HTERT RPE-1 (cell line): ENCODE results near the gene CHRNB4.

ENCODE experiments used
- in situ Hi-C: fragments of 300-500 bp; cut with MboI; formaldehyde crosslinking; loops from 4 replicates; pipeline ENCODE4 v1.14.3; 2020; ENCODE audit warnings: low sequenced_read_pairs

The CHRNB4 gene

GRCh38 chr15:78668987-78669386 lies 28.0 kb upstream of the CHRNB4 start:
- in situ Hi-C loops, result no loop called here

GRCh38 chr15:78667578-78668236 lies 26.7 kb upstream of the CHRNB4 start:
- in situ Hi-C loops, result no loop called here

GRCh38 chr15:78666010-78666409 lies 25.0 kb upstream of the CHRNB4 start:
- in situ Hi-C loops, result no loop called here

- in situ Hi-C loops, result no loop called here
Measured at GRCh38 chr15:78663703-78664102, 22.7 kb upstream of the CHRNB4 start.

- in situ Hi-C loops, result no loop called here
Measured at GRCh38 chr15:78662028-78662427, 21.0 kb upstream of the CHRNB4 start.

GRCh38 chr15:78661001-78661400 lies 20.0 kb upstream of the CHRNB4 start:
- in situ Hi-C loops, result no loop called here

- in situ Hi-C loops, result no loop called here
Measured at GRCh38 chr15:78660584-78660983, 19.6 kb upstream of the CHRNB4 start.

GRCh38 chr15:78658823-78659222 lies 17.8 kb upstream of the CHRNB4 start:
- in situ Hi-C loops, result no loop called here

GRCh38 chr15:78654272-78654671 lies 13.3 kb upstream of the CHRNB4 start:
- in situ Hi-C loops, result no loop called here

- in situ Hi-C loops, result no loop called here
Measured at GRCh38 chr15:78651930-78652615, 11.1 kb upstream of the CHRNB4 start.

GRCh38 chr15:78651007-78651406 lies 10.0 kb upstream of the CHRNB4 start:
- in situ Hi-C loops, result no loop called here

GRCh38 chr15:78650022-78650421 lies 9.0 kb upstream of the CHRNB4 start:
- in situ Hi-C loops, result no loop called here

GRCh38 chr15:78645009-78645408 lies 4.0 kb upstream of the CHRNB4 start:
- in situ Hi-C loops, result no loop called here

GRCh38 chr15:78642331-78642730 lies 1.3 kb upstream of the CHRNB4 start:
- in situ Hi-C loops, result no loop called here

GRCh38 chr15:78641749-78642275 lies 802 bp upstream of the CHRNB4 start:
- in situ Hi-C loops, result no loop called here

GRCh38 chr15:78640527-78641101 lies 396 bp downstream of the CHRNB4 start:
- in situ Hi-C loops, result no loop called here

- in situ Hi-C loops, result no loop called here
Measured at GRCh38 chr15:78638658-78639314, 2.2 kb downstream of the CHRNB4 start.

- in situ Hi-C loops, result no loop called here
Measured at GRCh38 chr15:78637776-78638435, 3.1 kb downstream of the CHRNB4 start.

- in situ Hi-C loops, result no loop called here
Measured at GRCh38 chr15:78636378-78636859, 4.6 kb downstream of the CHRNB4 start.

GRCh38 chr15:78635346-78635745 lies 5.7 kb downstream of the CHRNB4 start:
- in situ Hi-C loops, result no loop called here
